GM10847 (cell line): ENCODE data around the gene NFX1.

ENCODE experiments used
- POLR2A ChIP-seq: IDR thresholded peaks from 2 replicates; pipeline ENCODE4 v1.6.1; 2011; ENCODE audit not compliant: insufficient read length; ENCODE audit errors: extremely low read depth

The NFX1 gene

GRCh38 chr9:33263131-33264002 is 26.9 kb upstream of the NFX1 start:
- TF ChIP-seq POLR2A: no peak

GRCh38 chr9:33264003-33264472 is 26.3 kb upstream of the NFX1 start:
- no peak for TF ChIP-seq POLR2A

- TF ChIP-seq POLR2A: peak; percentile 38
These were observed 25.7 kb upstream of the NFX1 start, which contains the start of the genes BAG1 and CHMP5 for GRCh38 chr9:33264473-33265177. BAG1 (minus strand) TSS chr9:33264708. CHMP5 (plus strand) TSS chr9:33265049; CDS start chr9:33265079, 30 bp downstream.

- peak; percentile 7 for TF ChIP-seq POLR2A
These were observed 25.0 kb upstream of the NFX1 start for GRCh38 chr9:33265211-33265865.

- no peak for TF ChIP-seq POLR2A
These were observed 23.1 kb upstream of the NFX1 start for GRCh38 chr9:33267151-33267767.

GRCh38 chr9:33270146-33270545 is 20.2 kb upstream of the NFX1 start:
- TF ChIP-seq POLR2A: no peak

GRCh38 chr9:33272061-33272460 is 18.3 kb upstream of the NFX1 start:
- TF ChIP-seq POLR2A: no peak

- TF ChIP-seq POLR2A: no peak
These were observed 16.9 kb upstream of the NFX1 start for GRCh38 chr9:33273266-33273971.

GRCh38 chr9:33273972-33274328 is 16.4 kb upstream of the NFX1 start:
- TF ChIP-seq POLR2A: no peak

- TF ChIP-seq POLR2A: no peak
These were observed 12.8 kb upstream of the NFX1 start for GRCh38 chr9:33277484-33277883.

GRCh38 chr9:33285502-33285901 is 4.8 kb upstream of the NFX1 start:
- TF ChIP-seq POLR2A: no peak

GRCh38 chr9:33287087-33287490 is 3.2 kb upstream of the NFX1 start:
- no peak for TF ChIP-seq POLR2A

- TF ChIP-seq POLR2A: no peak
These were observed 2.1 kb upstream of the NFX1 start for GRCh38 chr9:33288235-33288634.

- no peak for TF ChIP-seq POLR2A
These were observed 1.4 kb upstream of the NFX1 start for GRCh38 chr9:33288828-33289483.
